Neural cell (in vitro differentiated cells): ENCODE data around the gene LILRB2.

ENCODE experiments used
- CTCF ChIP-seq: fragments of 450-650 bp; IDR thresholded peaks from 2 replicates; pipeline ENCODE4 v1.5.1; 2014; ENCODE audit warnings: antibody characterized with exemption, mild to moderate bottlenecking, moderate library complexity; ENCODE audit not compliant: poor library complexity, severe bottlenecking
- RAD21 ChIP-seq: fragments of 450-650 bp; conservative IDR thresholded peaks from 2 replicates; pipeline ENCODE4 v1.6.1; 2014; ENCODE audit warnings: antibody characterized with exemption, mild to moderate bottlenecking, moderate library complexity
- SMC3 ChIP-seq: fragments of 450-650 bp; conservative IDR thresholded peaks from 2 replicates; pipeline ENCODE4 v1.6.1; 2014; ENCODE audit warnings: antibody characterized with exemption, mild to moderate bottlenecking, moderate library complexity; ENCODE audit not compliant: poor library complexity

- no peak for TF ChIP-seq CTCF
- TF ChIP-seq RAD21, result no peak
- TF ChIP-seq SMC3, result no peak
These were observed 9.8 kb downstream of the LILRB2 start for GRCh38 chr19:54271106-54271505.
